GM19043 (cell line): Measurements from ENCODE around the gene EXOSC5.

Experiments
- ATAC-seq: cut with Tn5 transposase; IDR thresholded peaks from one replicate; pipeline ENCODE4 v1.9.1; 2021; ENCODE audit warnings: low read depth; ENCODE audit not compliant: unreplicated experiment

EXOSC5 gene

DNA sequence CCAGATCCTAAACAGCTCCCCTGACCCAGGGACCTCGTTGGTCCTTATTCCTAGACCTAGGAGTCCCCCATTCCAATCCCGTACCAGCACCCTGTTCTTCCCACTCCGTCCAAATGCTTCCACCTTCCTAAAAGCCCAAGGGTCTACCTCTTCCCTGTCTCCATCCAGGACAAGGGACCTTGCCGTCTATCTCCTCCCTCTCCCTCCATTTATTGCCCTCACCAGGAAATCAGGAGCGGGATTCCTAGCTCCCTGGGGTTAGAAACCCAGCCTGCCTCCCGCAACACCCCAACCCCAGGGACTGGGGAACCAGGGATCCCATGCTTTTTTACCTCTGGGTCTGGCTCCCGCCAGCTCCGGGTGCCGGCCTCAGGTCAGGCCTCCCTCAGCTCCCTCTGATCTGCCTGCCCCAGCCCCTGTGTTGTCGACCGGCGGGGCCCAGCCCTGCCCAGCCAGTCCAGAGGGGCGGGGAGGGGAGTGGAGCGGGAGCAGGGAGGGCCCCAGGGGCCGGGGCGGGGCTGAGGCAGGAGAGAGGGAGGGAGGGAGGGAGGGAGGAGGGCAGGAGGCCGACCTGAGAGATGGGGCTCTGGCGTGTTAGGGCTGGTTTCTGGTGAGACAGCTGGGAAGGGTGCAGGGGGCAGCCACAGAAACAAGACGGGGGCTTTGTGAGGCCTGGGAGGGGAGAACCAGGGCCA is 29.9 kb upstream of the EXOSC5 start, which contains the start of gene B3GNT8:
Gene B3GNT8, minus strand, starts transcription at position 423 of the 695 bp plus-strand sequence. CDS start 596 bp downstream, outside the sequence.
- no peak for ATAC-seq

DNA sequence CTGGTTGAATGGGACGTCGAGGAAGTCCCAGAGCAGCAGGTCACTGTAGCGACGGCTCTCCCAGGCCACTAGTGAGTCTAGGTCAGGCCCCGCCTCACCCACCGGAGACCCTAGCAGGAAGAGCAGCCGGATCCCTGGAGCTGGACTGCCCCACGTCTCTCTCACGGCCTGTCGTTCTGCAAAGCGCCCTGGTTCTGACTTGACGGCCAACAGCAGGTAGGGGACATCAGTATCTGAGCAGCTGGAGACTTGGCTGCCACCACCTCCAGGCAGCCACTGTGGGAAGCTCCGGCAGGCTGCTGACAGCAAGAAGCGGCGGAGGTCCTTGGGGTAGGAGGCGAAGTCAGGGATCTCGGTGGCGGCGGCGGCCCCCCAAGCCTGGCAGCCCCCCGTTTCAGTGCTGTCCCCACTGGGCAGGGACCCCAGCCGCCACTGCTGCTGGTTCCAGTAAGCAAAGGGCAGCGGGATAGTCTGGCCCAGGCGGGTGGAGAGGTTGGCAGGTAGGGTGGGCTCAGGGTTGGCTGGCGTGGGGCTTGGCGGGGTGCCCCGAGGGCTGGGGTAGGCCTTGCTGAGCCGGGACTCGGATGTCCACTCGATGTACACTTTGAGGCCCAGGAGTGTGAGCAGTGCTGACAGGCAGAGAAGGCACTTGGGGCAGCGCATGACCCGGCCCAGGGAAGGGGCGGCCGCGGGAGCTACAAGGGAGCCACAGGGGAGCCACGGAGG is 29.1 kb upstream of the EXOSC5 start:
- no peak for ATAC-seq

DNA sequence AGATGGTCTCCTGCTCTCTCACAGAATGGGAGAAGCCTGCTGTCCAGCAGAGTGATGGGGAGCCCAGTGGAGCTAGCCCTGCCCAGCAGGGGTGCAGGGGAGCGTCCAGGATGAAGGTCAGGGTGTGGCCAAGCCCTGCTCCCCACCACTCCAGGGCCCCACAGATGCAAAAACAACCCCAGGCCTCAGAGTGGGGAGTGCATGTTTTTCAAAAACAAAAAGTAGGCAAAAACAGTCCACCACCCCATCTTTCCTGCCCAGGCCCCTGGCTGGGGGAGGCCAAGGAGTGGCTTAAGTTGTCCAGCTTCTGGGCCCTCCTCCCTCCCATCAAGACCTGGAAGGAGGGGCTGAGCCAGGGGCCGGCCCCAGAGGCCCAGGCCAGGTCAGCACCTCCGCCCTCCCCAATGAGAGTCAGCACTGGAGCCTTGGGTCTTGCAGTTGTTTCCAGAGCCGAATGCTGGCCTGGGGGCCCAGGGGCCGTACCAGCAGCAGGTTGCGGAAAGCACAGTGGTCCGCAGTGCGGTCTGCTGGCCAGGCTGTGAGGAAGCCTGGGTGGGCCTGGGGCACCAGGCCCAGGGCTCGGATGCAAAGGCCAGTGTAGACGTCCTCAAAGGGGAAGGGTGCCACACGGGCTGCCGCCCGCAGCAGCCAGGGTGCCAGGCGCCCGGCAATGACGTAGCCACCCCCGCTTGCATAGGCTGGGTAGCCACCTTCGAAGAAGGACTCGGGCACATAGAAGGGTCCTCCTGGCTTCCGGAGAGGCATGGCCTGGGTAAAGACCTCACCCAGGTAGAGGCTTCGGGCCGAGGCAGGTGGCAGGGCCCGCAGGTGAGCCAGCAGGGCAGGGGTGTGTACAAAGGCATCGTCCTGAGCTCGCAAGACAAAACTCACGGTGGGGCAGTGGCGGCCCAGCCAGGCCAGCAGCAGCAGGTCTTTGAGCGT is 28.3 kb upstream of the EXOSC5 start:
- ATAC-seq = no peak

DNA sequence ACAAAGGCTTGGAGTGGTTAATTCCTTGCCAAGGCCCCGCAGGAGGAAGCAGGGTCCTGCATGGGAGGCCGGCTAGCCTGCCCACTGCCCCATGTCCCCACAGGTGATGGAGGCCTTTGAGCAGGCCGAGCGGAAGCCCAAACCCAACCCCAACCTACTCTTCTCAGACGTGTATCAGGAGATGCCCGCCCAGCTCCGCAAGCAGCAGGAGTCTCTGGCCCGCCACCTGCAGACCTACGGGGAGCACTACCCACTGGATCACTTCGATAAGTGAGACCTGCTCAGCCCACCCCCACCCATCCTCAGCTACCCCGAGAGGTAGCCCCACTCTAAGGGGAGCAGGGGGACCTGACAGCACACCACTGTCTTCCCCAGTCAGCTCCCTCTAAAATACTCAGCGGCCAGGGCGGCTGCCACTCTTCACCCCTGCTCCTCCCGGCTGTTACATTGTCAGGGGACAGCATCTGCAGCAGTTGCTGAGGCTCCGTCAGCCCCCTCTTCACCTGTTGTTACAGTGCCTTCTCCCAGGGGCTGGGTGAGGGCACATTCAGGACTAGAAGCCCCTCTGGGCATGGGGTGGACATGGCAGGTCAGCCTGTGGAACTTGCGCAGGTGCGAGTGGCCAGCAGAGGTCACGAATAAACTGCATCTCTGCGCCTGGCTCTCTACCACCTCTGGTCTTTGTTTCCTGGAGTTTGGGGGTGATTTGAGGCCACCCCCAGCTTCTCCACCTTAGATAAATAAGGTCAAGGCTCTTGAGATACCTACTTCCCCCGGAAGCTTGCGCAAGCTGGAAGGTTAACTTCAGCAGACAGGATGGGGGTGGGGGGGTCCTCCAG is 27.4 kb upstream of the EXOSC5 start:
- ATAC-seq = no peak

DNA sequence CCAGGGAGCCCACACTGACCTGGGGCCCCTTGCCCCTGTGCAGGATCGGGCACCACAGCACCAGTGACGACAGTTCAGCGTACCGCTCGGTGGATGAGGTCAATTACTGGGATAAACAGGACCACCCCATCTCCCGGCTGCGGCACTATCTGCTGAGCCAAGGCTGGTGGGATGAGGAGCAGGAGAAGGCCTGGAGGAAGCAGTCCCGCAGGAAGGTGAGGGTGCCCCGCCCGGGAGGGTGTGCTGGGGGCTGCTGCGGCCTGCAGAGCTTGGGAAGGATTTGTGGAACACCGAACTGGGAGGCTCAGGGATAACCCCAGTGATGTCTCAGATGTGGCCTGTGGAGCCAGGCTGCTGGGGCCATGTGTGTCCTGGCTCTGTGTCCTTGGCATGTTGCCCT is 25.8 kb upstream of the EXOSC5 start:
- ATAC-seq = no peak

DNA sequence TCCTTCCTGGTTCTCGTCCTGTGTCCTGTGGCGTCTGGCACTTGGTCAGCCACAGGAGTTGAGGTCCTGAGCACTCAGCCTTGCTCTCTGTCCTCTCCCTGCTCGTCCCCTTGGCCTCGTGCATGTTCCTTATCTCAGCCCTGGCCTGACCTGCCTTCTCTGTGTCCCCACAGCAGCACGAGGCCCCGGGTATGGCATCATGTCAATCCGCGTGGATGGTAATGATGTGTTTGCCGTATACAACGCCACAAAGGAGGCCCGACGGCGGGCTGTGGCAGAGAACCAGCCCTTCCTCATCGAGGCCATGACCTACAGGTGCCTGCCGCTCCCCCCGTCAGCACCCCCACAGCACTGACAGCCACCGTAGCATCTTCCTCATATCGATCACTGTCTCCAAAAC is 25.3 kb upstream of the EXOSC5 start:
- ATAC-seq = no peak

DNA sequence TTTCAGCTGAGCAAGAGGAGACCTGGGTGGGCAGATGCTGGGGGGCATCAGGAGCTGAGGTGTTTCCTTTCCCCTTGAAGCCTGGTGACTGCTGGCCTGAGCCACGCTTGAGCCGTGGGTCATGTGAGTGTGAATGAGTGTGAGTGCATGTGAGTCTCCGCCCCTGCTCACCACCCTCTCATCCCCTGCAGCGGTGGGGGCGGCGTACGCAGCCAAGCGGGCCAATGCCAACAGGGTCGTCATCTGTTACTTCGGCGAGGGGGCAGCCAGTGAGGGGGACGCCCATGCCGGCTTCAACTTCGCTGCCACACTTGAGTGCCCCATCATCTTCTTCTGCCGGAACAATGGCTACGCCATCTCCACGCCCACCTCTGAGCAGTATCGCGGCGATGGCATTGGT is 24.8 kb upstream of the EXOSC5 start:
- ATAC-seq = no peak

DNA sequence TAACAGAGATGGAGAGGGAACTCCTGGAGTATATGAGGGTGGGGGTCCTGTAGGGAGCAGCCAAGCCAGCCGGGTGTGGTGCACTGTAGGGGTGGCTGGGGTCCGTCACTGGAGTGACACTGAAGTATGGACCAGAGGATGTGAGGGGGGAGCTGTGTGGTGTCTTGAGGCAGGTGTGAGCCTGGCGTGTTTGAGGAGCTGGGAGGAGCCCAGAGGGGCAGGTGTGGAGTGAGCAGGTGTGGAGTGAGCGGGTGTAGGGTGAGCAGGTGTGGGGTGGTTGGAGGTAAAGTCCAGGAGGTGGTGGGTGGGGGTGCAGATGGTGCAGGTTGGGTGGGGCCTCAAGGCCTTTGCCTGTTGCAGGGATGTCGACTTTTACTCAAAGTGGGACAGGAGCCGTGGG is 24.2 kb upstream of the EXOSC5 start:
- no peak for ATAC-seq

DNA sequence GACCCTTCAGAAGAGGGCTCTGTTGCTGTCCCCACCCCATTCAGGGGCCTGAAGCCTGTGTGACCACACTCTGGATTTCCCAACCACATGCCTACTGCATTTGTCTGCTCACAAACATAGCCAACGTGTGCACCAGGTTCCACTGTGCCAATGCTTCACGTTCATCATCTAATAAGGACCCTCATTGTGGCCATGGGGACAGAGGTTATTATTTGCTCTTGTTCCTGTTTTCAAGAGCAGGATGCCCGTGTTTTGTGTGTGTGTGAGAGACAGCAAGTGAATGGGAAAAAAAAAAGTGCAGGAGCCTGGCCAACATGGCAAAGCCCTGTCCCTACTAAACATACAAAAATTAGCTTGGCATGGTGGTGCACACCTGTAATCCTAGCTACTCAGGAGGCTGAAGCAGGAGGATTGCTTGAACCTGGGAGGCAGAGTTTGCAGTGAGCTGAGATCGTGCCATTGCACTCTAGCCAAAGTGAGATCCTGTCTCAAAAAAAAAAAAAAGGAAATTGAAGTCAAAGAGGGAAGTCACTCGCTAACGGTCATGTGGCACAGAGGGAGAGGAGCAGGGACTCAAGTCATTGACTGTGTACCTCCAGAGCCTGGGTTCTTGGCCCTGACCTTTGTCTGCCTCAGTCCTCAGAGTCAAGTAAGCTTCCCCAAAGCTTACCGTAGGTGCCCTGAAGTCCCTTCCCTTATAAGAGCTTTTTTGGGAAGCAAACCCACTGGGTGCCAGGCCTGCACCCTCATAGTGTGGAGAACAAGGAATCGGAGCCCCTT is 23.1 kb upstream of the EXOSC5 start:
- ATAC-seq = no peak

DNA sequence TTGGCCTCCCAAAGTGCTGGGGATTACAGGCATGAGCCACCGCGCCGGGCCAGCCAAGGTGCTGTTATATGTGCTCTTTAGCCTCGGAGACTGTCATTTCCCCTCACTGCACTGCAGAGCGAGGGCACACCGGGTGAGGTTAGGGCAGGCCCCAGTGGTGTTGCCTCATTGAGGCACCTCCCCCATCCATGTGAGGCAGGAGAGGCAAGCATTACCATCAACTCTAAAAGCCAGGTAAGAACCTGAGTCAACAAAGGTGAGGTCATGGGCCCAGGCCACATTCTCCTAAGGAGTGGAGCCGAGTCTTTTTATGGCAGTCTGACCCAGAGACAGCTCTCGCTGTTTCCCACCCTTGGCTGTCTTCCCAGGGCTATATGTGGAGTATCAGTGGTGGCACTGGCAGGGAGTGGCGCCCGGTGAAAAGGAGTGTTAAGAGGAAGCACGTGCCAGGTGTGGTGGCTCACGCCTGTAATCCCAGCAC is 19.1 kb upstream of the EXOSC5 start:
- ATAC-seq = no peak

DNA sequence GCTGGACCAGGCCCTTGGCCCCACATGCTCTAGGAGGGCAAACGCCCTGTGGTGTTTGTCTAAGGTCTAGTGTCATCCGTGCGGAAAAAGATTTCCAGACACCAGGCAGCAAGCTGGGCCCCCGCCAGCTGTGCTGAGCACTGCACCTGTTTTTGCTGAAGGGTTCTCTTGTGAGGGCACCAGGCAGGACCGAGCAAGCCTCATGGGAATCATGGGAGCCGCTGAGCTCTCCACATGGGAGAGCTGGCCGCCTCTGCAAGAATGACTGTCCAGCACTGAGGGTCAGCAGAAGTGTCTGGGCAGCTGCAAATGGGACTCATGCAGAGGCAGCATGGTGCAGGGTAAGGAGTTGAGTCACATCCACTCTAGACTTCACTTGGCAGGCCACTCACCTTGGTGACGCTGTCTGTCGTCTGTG is 18.0 kb upstream of the EXOSC5 start:
- ATAC-seq = no peak

DNA sequence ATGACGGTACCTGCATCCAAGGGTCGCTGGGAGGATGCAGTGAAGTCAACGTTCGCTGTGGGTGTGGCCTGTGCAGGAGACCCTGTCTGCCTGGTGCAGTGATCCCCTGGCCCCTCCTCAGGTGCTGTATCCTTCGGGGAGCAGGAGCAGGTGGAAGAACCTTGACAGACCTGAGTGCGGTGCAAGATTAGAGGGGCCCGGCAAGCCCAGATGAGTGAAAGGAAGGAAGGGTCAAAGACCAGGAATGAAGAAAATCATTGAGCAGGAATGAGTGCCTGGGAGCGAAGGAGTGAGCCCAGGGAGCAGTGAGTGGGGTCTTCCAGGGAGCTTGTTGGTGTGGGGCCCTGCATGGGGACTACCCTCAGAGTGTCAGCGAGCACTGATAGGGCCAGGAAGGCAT is 17.3 kb upstream of the EXOSC5 start:
- ATAC-seq = no peak

DNA sequence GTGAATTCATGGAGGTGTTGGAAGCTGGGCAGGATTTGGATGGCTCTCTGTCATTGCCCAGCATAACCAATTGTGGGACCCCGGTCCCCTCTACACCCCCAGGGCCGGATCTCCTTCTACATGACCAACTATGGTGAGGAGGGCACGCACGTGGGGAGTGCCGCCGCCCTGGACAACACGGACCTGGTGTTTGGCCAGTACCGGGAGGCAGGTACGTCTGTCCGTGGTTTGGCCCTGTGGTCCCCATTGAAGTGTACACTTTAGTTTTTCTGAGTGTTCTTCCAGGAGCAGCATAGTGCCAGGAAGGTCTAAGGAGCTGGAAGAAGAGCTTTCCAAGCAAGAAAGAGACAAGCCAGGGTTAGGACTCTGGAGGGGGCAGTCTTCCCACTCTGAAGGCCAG is 16.8 kb upstream of the EXOSC5 start:
- ATAC-seq = no peak

DNA sequence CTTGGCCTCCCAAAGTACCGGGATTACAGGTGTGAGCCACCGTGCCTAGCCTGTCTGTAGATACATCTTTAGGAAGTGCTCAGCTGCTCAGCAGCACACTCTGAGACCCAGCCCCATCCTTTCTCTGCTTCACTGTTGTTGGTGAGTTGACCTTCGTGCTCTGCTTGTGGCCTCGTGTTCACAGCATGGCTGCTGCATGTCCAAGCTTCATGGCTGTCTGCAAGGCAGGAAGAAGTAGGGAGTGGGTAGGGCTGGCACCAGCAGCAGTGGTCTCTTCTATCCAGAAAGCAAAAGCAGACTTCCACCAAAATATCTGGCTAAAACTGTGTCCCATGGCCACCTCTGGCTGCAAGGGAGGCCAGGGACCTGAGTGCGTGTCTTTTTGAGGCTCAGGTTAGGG is 15.8 kb upstream of the EXOSC5 start:
- ATAC-seq = no peak

DNA sequence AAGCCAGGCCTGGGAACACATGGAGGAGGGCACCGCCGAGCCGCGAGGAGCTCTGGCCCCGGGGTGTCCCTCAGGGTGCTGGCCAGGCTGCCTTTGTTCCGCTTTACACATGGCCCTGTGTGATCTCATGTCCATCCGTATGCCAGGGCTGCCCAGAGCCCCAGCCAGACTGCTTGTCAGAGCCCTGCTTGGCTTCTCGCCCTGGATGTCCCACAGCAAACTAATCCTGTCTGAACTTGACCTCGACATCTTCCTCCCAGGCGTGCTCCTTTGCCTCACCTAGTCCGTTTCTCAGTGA is 14.8 kb upstream of the EXOSC5 start:
- no peak for ATAC-seq

DNA sequence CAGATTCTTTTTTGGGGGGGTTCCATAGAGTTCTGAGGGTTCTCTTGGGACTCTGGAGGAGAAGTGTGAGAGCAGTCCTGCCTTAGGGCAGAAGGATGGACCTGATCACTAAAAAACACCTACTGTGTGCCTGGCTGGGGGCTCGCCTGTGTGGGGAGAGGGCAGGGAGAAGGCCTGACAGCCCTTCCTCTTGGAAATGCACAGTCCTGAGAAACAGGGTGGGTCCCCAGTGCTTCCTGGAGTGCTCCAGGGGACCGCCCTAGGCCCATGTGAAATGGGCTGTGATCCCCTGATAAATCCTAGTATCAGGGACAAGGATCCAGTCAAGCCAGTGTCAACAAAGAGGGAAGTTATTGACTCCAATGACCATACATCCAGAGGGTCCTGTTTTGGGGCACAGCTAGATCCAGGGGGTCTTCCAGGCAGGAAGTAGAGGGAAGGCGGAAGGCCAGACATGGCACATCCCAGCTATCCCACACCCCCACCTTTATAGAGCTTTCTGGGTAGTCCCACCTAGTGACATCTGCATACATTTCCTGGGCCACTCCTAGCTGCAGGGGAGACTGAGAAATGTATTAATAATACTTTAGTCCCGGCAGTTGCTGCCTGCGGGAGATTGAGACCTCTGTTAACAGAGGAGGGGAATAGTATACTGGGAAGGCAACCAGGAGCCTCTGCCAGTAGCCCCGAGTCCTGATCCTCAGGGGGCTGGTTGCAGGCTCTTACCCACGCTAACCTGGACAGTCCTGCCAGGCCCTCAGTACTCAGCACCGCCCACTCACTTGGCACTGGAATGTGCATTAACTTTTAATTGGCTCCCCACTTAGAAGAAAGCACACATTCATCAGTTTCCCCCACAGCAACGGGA is 14.2 kb upstream of the EXOSC5 start:
- ATAC-seq = no peak

DNA sequence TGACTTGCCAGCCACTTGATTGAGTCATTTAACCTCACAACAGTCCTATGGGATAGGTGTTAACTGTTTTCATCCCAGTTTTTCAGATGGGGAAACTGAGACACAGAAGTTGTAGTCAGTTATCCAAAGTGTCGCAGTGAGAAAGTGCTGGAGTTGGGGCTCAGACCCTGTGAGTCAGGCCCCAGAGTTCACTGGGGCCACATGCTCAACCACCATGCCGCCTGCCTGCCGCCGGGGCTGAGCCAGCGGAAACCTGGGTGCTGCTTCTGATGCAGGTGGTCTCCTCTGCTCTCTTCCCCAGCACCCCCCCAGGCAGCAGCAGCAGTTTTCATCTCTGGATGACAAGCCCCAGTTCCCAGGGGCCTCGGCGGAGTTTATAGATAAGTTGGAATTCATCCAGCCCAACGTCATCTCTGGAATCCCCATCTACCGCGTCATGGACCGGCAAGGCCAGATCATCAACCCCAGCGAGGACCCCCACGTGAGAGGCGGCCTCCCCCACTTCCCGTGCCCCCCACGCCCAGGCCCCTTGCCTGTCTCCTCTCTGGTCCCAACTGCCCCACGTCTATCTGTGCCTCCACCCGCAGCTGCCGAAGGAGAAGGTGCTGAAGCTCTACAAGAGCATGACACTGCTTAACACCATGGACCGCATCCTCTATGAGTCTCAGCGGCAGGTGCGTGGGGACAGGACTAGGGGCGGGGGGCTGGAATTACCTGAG is 13.3 kb upstream of the EXOSC5 start:
- ATAC-seq = no peak

DNA sequence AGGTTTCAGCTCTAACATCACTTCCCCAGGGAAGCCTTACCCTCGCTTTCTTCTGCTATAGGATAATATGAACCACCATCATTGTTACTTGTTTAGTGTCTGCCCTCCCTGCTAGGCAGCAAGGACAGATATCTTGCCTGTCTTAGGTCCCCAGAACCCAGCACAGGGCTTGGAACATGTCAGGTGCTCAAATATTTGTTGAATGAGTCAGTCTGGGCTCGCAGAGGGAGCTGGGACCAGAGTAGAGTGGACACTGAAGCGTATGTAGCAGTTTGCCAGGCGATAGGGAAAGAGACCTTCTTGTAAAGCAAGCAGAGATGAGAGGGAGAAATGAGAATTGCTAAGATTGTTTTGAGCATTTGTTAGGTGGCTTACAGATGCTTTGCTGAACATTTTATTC is 12.1 kb upstream of the EXOSC5 start:
- ATAC-seq = no peak
